DMS53 treated with DMSO at 0.1 percent for 48 hours (cell line): ENCODE measurements around the gene CTSE.
"Not testable (repeated sequence)": the region's sequence is repeated elsewhere in the genome, so short reads cannot be mapped to it uniquely, and the experiment has no call there.

Experiments
- DNase-seq: peaks from one replicate; lab custom pipeline; 2025; ENCODE audit not compliant: unreplicated experiment; lab: John Stamatoyannopoulos, UW

CTSE gene

DNA sequence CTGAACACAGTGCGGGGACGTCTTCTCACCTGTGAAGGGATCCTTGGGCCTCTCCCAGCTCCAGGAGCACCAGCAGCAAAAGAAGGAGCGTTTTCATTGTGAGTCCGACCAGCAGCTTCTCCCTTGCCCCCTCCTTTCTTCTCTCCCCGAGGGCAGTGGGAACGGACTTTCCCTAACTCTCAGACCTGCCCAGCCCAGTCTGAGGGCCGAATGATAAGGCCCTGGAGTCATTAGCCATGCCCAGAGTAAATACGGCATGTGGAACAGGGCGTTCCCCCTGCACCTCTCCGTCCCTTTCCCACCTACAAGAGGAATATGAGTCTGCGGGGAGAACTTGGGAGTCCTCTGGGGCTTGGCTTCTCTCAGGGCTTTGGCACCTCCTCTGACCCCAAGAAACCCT is at the start of gene CTSE:
Gene CTSE (minus strand): TSS at position 201 of the 400 bp plus-strand sequence. CDS start 104 bp downstream, at position 97.
- no peak for DNase-seq

DNA sequence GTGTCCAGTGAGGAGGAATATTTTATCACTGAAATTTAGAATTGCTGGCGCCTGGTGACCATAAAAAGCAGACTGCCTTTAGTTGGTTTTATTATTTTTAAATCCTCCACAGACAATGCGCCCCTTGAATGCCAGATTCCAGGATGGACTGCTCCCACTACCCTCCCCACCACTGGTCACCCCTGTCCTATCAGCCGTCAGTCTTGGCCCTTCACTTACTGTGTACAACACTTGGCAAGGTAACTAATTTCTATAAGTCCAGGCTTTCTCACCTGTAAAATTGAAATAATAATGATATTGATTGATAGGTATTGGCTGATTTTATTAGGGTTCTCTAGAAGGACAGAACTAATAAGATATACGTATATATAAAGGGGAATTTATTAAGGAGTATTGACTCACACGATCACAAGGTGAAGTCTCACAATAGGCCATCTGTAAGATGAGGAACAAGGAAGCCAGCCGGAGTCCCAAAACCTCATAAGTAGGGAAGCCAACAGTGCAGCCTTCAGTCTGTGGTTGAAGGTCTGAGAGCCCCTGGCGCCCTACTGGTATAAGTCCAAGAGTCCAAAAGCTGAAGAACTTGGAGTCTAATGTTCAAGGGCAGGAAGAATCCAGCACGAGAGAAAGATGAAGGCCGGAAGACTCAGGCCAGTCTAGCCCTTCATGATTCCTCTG is 47.1 kb upstream of the CTSE start:
- no peak for DNase-seq

DNA sequence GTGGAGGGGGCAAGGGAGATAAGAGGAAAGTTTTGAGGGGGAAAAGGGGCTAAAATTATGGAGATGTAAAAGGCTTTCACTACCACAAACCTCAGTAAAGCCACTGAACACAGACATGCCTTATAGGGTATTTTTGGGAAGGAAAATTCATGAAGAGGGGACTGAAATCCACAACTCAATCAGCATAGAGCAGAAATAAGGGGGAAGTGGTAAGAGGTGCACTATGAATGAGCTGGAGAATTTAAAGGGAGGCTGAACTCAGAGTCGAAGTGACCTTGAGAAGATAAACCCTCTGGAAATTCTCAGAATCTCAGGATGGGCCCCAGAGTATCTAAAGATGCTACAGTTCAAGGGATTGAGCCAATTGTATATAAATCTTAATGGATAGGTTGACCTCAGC is 44.6 kb upstream of the CTSE start:
- no peak for DNase-seq

DNA sequence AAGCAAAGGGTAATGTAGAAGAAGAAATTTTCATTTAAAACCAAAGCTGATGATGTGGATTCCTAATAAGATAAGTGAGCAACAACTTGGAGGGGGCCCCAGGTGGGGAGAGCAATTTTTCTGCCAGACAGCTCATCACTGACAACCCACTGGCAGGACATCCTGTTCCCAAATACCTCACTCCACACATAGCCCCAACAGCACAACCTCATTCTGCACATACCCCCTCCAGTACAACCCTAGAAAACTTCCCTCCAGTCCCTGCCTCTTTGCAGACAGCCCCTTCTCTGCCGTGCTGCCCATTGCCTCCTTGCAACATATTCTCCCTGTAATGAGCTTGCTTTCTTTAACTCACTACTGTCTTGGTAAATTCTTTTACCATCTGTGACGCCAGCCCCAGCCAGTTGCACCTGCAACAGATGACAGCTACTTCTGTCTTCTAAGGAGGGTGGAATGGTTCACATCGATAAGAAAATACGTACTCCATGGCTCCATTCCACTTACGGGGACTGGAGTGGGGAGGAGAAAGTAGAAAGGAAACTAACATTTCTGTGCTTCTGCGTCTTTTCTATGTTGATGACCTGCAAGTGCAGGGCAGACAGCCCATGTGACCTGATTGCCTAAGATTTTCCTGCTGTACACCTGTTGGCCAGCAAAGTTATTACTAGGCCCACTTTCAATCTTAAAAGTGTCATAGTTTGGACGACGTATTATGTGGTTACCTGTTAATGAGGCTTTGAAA is 44.0 kb upstream of the CTSE start:
- DNase-seq = no peak

DNA sequence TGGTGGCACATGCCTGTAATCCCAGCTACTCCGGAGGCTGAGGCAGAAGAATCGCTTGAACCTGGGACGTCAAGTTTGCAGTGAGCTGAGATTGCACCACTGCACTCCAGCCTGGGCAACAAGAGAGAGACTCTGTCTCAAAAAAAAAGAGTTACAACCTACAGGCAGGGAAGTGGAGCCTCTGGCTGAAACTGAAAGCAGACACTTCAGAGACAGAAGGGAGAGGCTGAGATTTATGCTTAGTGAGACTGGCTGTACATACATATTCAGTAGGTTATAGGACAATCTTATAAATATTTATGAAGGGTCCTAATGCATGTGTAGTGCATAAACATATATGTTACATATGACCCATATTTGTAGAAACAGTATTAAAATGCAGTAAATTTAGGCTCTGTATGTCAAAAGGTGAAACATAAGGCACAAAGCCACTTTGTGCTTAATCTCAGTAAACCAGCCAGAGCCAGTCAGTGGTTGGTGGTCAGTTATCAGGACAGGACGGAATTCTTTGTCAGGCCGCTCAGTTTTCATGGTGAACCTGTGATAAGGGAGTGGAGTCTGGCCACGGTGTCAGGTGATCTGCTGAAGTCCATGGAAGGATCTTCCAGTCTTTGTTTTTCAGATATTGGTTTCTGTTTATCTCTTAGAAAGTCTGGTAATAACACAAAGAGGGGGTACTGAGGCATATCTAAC is 42.9 kb upstream of the CTSE start:
- no peak for DNase-seq

DNA sequence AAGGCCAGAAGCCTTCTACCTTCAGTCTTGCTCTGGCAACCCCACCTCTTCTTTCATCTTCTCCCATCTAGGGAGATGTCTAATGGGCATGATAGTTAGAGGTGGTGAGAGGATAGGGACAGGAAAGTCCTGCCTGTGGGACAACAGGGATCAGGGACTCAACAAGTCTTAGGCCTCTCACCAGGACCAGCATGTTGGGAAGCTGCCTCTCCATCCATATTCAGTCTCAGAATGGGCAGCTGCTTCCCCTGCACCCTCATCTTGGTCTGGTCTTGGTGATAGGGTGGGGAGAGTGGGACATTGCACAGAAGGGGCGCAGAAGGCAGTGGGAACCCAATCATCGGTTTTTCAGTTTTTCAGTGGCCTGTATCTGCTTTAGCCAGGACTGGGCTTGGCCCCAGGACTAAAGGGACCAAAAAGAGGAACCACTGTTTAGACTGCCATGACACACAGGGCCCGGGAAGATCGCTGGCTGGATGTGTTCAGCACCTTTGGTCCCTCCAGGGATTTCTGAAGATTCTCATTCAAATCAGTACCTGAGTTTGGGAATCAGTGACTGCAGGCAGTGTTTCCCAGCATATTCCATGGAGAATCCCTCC is 42.0 kb upstream of the CTSE start:
- no peak for DNase-seq

DNA sequence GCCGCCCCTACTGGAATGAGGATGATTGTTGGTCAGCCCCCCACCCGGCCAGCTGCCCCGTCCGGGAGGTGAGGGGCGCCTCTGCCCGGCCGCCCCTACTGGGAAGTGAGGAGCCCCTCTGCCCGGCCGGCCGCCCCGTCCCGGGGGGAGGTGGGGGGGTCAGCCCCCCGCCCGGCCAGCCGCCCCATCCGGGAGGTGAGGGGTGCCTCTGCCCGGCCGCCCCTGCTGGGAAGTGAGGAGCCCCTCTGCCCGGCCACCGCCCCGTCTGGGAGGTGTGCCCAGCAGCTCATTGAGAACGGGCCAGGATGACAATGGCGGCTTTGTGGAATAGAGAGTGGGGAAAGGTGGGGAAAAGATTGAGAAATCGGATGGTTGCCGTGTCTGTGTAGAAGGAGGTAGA is 40.8 kb upstream of the CTSE start:
- DNase-seq = not testable (repeated sequence)

DNA sequence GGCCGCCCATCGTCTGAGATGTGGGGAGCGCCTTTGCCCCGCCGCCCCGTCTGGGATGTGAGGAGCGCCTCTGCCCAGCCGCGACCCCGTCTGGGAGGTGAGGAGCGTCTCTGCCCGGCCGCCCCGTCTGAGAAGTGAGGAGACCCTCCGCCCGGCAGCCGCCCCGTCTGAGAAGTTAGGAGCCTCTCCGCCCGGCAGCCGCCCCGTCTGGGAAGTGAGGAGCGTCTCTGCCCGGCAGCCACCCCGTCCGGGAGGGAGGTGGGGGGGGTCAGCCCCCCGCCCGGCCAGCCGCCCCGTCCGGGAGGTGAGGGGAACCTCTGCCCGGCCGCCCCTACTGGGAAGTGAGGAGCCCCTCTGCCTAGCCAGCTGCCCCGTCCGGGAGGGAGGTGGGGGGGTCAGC is 40.3 kb upstream of the CTSE start:
- not testable (repeated sequence) for DNase-seq

DNA sequence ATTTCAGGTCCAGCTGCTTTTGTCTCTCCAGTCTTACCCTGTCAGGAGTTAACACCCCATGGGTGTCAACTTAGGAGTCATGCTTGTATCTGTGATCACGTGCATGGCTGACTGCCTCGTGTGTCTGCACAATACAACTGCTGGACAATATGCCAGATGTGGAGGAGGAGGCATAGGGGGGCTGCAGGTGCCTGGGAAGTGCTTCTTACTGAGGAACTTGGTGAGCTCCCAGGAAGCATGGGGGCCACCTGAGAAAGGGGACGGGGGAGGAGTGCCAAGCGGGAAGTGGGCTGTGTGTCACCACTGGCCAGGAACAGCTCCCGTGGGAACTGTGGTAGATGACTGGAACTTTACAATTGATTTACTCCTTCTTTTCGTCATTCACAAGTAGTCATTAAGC is 38.8 kb upstream of the CTSE start:
- no peak for DNase-seq

DNA sequence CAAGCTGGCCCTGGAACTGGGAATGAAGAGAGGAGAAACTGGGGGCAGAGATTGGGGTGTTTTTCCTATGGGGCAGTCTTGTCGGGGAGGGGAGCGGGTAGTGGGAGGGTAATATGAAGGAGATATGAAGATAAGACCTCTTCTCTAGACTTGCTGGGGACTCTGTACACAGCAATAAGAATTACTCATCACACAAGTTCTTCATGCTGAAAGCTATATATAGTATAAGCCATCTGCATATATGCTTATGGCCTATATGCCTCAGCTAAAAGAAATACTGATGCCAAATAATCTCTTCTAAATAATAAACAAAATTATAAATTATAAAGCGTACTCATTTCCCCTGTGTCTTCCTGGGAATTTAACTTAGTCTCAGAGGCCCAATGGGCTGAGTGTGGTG is 37.1 kb upstream of the CTSE start:
- DNase-seq = no peak

DNA sequence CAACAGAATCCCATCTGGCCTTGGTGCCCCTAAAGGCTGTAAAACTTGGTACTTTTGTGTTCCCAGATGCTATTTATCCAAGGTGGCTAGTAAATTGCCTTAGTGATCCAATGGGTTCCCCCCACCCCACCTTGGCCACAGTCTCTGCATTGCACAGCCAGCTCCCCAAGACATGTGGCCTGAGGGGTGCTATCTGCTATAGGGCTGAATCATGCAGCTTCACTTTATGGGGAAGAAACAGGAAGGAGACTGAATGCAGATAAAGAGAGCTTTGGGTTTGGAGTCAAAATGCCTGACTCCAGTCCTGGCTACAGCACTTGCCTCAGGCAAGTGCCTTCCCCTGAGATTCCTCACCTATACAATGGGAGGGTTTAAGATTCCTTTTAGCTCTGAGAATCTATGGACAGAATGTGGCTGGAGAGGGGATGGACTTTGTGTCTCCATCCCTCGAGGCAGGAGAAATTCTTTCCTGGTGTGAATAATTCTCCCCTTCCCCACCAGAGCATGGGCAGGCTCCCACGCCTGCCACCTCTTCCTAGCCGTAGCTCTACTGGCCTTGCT is 35.7 kb upstream of the CTSE start:
- no peak for DNase-seq

DNA sequence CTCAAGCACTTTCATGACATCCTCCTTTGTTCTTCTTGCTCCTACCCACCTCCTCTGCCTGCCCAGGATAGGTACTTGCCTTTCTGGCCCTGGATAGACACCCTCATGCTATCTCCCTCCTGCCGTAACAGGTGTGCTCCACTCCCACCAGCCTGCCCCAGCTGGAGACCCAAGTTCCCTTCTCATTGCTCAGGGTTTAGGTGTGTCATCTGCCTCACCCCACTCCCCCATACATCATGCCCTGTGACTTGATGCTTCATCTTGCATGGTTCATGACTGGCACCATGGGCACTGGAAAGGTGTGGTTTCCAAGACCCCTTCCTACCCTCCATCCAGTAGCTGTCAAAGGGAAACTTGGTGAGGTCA is 35.2 kb upstream of the CTSE start:
- no peak for DNase-seq

DNA sequence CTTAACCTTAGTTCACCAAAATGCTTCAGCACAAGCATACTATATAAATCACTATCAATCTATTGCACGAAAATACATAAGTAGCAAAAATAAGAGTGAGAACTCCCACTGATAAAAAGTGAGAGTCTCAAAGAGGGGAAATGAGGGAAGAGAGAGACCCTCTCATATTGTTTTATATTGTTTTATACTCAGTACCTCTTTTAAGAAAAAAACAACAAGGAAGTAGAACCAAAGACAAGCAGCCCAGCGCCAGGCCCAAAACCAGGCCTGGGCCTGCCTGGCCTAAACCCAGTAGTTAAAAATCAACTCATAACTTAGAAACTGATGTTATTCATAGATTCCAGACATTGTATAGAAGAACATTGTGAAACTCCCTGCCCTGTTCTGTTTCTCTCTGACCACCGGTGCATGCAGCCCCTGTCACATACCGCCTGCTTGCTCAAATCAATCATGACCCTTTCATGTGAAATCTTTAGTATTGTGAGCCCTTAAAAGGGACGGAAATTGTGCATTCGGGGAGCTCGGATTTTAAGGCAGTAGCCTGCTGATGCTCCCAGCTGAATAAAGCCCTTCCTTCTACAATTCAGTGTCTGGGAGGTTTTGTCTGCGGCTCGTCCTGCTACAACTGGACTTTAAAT is 34.7 kb upstream of the CTSE start:
- DNase-seq = not testable (repeated sequence)

DNA sequence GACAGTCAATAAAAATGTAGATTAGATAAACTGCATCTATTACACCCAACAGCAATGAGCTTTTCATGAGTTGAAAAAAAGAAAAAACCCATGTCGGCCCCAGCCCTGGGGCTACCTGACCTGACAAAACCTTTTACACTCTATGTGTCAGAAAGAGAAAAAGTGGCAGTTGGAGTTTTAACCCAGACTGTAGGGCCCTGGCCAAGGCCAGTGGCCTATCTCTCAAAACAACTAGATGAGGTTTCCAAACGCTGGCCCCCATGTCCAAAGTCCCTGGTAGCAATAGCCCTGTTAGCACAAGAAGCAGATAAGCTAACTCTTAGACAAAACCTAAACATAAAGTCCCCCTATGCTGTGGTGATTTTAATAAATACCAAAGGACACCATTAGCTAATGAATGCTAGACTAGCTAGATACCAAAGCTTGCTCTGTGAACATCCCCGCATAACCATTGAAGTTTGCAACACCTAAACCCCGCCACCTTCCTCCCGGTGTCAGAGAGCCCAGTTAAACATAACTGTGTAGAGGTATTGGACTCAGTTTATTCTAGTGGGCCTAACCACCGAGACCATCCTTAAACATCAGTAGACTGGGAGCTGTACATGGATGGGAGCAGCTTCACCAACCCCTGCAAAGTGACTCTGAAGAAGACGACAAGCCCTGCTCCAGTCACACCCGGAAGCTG is 32.1 kb upstream of the CTSE start:
- DNase-seq = not testable (repeated sequence)

DNA sequence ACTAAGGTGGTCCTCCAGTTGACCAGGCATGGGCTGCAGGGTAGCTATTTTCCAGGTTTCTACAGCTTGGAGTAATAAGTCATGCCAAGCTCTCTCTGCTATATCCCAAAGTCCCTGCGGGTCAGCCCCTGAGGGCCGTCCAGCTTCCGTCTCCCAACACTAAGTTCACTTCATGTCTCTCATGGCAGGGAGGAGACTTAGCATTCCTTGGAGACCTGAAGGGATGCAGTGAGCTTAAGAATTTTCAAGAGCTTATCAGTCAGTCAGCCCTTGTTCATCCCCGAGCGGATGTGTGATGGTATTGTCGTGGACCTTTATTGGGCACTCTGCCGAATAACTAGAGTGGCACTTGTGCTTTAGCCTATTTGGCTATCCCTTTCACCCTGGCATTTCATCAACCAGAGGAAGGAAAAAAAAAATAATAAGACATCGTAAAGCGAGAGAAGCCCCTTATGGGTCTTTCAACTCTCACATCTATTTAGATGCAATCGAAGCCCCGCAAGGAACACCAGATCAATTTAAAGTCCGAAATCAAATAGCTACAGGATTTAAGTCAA is 31.5 kb upstream of the CTSE start:
- not testable (repeated sequence) for DNase-seq

DNA sequence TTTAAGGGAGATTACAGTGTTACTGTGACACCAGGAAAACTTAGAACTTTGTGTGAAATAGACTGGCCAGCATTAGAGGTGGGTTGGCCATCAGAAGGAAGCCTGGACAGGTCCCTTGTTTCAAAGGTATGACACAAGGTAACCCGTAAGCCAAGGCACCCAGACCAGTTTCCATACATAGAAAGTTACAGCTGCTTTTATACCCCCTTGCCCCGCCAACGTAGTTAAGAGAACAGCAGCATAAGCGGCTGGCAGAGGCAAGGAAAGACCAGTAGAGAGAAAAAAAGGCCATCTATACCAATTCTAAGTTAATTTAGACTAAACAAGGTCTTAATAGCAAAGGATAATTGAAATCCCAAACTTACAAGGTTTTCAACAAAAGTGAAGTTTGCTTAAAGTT is 29.9 kb upstream of the CTSE start:
- DNase-seq = not testable (repeated sequence)

DNA sequence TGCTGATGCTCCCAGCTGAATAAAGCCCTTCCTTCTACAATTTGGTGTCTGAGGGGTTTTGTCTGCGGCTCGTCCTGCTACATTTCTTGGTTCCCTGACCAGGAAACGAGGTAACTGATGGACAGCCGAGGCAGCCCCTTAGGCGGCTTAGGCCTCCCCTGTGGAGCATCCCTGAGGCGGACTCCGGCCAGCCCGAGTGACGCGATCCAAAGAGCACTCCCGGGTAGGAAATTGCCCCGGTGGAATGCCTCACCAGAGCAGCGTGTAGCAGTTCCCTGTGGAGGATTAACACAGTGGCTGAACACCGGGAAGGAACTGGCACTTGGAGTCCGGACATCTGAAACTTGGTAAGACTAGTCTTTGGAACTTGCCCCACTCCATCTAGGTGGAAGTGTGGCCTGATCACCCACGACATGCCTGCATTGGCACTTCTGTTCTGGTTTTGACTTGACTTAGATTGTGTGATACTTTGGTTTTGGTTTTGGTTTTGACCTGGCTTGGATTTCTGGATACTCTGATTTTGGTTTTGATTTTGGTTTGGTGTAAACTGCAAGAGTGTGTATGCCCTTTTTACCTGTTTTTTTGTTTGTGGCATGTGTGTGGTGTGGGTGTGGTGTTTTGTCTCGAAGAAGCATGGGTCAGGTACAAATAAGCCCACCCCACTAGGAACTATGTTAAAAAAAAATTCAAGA is 29.4 kb upstream of the CTSE start, which contains the start of gene RHEX:
Gene RHEX (plus strand): TSS at position 255 of the 692 bp plus-strand sequence. CDS start 44,656 bp downstream, outside the sequence.
- DNase-seq = not testable (repeated sequence)

DNA sequence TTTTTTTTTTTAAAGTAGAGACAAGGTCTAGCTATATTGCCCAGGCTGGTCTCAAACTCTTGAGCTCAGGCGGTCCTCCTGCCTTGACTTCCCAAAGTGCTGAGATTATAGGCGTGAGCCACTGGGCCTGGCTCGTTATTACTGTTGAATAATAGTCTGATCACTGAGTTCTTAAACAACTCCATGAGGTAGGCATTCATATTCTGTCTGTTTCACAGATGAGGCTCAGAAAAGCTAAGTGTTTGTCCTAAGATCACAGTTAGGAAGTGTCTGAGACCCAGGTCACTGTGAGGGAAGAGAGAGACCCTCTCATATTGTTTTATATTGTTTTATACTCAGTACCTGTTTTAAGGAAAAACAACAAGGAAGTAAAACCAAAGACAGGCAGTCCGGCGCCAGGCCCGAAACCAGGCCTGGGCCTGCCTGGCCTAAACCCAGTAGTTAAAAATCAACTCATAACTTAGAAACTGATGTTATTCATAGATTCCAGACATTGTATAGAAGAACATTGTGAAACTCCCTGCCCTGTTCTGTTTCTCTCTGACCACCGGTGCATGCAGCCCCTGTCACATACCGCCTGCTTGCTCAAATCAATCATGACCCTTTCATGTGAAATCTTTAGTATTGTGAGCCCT is 28.7 kb upstream of the CTSE start:
- not testable (repeated sequence) for DNase-seq
